Skeletal muscle cell (primary cell): ENCODE data around the gene ASMTL.
"Not testable (repeated sequence)": the region's sequence is repeated elsewhere in the genome, so short reads cannot be mapped to it uniquely, and the experiment has no call there.

Experiments used
- DNase-seq: peaks from one replicate; pipeline ENCODE4 v3.0.0-alpha.2; 2010; ENCODE audit warnings: low read depth
- H3K4me3 ChIP-seq: 2 replicates; pipeline ENCODE4 v1.5.1; 2011; ENCODE audit warnings: low read depth, mild to moderate bottlenecking, control low read depth, low read length, moderate library complexity

The ASMTL gene

GRCh38 chrX:1463581-1463980, 10.9 kb upstream of the ASMTL start:
- DNase-seq, result no peak
- no peak overlapping the region for H3K4me3 ChIP-seq

- H3K4me3 ChIP-seq, result no peak overlapping the region
- DNase-seq, result no peak
Observed at GRCh38 chrX:1462596-1463251, 10.0 kb upstream of the ASMTL start.

GRCh38 chrX:1462110-1462509, 9.4 kb upstream of the ASMTL start:
- H3K4me3 ChIP-seq, result no peak overlapping the region
- DNase-seq, result no peak

GRCh38 chrX:1455948-1456280, 3.2 kb upstream of the ASMTL start:
- no peak for DNase-seq
- H3K4me3 ChIP-seq, result no peak overlapping the region

GRCh38 chrX:1453951-1454785, 1.5 kb upstream of the ASMTL start:
- DNase-seq, result no peak
- peak overlapping the region; percentile 76 for H3K4me3 ChIP-seq

- H3K4me3 ChIP-seq, result peak overlapping the region; percentile 76
- no peak for DNase-seq
Observed at GRCh38 chrX:1453395-1453783, 680 bp upstream of the ASMTL start.

GRCh38 chrX:1451661-1452515, 821 bp downstream of the ASMTL start:
- no peak for DNase-seq
- H3K4me3 ChIP-seq, result peak overlapping the region; percentile 99

- no peak for DNase-seq
- peak overlapping the region; percentile 99 for H3K4me3 ChIP-seq
Observed at GRCh38 chrX:1451251-1451660, 1.5 kb downstream of the ASMTL start.

- DNase-seq, result no peak
- peak overlapping the region; percentile 3 for H3K4me3 ChIP-seq
Observed at GRCh38 chrX:1450361-1451161, 2.1 kb downstream of the ASMTL start.

GRCh38 chrX:1449823-1450149, 2.9 kb downstream of the ASMTL start:
- DNase-seq, result no peak
- no peak overlapping the region for H3K4me3 ChIP-seq

- H3K4me3 ChIP-seq, result no peak overlapping the region
- DNase-seq, result no peak
Observed at GRCh38 chrX:1449036-1449822, 3.5 kb downstream of the ASMTL start.

- DNase-seq, H3K4me3 ChIP-seq: not testable (repeated sequence)
Observed at GRCh38 chrX:1448573-1449001, 4.1 kb downstream of the ASMTL start.

- DNase-seq, H3K4me3 ChIP-seq: not testable (repeated sequence)
Observed at GRCh38 chrX:1447969-1448572, 4.6 kb downstream of the ASMTL start.

- DNase-seq, H3K4me3 ChIP-seq: not testable (repeated sequence)
Observed at GRCh38 chrX:1446984-1447968, 5.4 kb downstream of the ASMTL start.

- DNase-seq, result no peak
- H3K4me3 ChIP-seq, result no peak overlapping the region
Observed at GRCh38 chrX:1444561-1445500, 7.9 kb downstream of the ASMTL start.

- no peak for DNase-seq
- no peak overlapping the region for H3K4me3 ChIP-seq
Observed at GRCh38 chrX:1443496-1444075, 9.1 kb downstream of the ASMTL start.
